NOMO-1 treated with dmso at 0.1 percent for 144 hours (cell line): ENCODE data around the gene DHX34.
"Not testable (repeated sequence)": the region's sequence is repeated elsewhere in the genome, so short reads cannot be mapped to it uniquely, and the experiment has no call there.

Source experiments
- DNase-seq: peaks from one replicate; lab custom pipeline; 2025; ENCODE audit not compliant: unreplicated experiment; lab: John Stamatoyannopoulos, UW

DHX34 gene

DNA sequence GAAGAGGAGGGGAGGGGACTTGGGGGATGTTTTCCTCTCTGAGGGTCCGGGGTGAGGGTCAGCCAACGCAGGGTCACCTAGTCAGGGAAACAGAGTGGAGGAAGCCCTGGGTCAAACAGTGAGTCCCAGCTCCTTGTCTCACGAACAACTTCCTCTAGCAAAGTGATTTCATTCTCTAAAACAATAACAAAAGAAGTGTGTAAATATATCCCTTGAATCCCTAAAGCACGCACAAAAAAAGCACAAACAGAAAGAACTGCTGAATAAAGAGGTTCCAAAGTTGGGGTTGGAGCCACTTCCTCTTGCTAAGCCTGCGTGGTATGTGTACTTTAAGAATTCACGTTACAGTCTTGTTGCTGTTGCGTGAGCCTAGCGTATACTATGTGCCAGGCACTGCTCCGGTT, 18.6 kb upstream of the DHX34 start:
- DNase-seq, result no peak

DNA sequence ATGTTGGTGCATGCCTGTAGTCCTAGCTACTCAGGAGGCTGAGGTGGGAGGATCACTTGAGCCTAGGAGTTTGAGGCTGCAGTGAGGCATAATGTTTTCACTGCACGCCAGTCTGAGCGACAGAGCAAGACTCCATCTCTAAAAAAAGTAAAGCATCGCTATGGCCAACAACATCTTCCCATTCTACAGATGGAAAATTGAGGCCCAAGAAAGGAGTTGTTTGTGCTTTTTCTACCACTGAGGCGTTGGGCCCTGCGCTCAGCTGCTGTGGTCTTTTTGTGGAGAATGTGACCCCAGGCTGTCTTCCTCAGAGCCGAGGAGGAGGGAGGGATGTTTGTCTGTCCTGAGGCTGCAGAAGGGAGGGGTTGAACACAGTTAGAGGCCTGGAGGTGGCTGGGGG, 17.6 kb upstream of the DHX34 start:
- no peak for DNase-seq

DNA sequence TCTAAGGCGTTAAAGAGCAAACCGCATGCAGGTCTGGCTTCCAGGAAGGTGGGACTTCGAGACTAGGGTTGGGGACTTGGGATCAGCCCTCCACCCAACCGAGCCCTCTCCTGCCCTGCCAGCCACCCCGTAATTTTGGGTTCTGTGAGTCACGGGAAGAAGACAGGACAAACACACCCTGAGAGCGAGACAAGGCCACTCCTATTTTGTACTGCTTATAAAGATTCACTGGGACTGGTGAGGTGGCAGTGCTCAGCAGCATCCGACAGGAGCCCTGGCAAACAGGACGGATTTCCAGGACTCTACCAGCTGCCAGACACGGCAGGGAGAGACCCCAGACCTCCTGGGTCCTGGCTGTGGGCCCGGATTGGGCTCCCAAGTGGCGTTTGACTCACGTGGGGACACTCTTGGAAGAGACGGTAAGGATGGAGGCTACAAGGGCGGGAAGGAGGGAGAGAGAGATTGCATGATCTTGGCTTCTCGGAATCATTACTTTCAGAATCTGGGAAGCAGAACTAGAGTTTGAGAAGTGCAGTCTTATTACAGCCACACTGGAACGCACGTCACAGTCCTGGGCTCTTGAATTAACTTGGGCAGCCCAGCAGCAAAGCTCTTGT, 17.1 kb upstream of the DHX34 start, which contains the start of gene C5AR2:
Gene C5AR2, plus strand, starts transcription at position 245 of the 617 bp plus-strand sequence. CDS start 8,625 bp downstream, outside the sequence.
- no peak for DNase-seq

DNA sequence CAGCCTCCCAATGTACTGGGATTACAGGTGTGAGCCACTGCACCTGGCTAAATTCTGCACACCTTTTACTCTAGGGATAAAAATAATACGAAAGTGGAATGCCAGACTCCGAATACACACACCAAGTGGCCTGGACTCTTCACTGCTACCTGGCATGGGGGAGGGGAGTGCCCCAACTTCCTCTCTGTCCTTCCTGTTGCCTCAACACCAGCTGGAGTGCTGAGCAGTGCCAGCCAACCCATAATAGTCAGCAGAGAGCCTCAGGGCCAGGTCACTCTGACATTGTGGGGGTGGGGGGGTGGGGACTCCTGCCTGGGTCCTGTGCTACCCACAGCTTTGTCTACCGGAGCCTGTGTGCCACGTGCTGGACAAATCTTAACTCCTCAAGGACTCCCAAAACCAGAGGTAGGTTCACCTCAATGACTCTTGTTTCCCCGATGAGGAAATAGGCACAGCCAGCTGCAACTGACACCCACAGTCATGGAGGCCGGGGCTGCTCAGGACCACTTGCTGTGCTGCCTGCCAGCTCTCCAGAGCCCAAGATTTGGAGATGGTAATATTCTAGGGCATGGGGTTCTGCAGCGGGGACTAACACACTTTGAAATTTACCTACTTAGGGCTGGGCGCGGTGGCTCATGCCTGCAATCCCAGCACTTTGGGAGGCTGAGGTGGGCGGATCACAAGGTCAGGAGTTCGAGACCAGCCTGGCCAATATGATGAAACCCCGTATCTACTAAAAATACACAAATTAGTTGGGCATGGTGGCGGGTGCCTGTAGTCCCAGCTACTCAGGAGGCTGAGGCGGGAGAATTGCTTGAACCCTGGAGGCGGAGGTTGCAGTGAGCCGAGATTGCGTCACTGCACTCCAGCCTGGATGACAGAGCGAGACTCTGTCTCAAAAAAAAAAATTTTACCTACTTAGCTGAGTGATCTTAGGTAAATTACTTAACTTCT, 12.1 kb upstream of the DHX34 start:
- DNase-seq, result peak; percentile 76

DNA sequence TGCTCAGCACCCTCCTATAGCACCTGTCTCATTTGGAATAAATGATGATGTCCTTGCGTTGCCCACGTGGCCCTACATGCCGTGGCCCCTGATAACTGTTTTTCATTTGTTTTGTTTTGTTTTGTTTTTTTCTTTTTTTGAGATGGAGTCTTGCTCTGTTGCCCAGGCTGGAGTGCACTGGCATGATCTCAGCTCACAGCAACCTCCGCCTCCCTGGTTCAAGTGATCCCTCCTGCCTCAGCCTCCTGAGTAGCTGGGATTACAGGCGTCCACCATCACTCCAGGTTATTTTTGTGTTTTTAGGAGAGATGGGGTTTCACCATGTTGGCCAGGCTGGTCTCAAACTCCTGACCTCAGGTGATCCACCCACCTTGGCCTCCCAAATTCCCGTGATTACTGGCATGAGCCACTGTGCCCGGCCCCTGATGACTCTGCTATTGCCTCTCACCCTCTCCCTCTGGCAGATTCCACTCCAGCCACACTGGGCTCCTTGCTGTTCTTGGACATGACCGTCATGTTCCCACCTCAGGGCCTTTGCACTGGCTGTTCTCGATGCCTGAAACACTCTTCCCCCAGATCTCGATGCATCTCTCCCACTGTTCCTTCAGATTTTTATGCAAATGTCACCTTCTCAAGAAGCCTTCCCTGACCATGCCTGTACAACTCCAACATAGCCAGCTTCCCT, 9.8 kb upstream of the DHX34 start:
- no peak for DNase-seq

DNA sequence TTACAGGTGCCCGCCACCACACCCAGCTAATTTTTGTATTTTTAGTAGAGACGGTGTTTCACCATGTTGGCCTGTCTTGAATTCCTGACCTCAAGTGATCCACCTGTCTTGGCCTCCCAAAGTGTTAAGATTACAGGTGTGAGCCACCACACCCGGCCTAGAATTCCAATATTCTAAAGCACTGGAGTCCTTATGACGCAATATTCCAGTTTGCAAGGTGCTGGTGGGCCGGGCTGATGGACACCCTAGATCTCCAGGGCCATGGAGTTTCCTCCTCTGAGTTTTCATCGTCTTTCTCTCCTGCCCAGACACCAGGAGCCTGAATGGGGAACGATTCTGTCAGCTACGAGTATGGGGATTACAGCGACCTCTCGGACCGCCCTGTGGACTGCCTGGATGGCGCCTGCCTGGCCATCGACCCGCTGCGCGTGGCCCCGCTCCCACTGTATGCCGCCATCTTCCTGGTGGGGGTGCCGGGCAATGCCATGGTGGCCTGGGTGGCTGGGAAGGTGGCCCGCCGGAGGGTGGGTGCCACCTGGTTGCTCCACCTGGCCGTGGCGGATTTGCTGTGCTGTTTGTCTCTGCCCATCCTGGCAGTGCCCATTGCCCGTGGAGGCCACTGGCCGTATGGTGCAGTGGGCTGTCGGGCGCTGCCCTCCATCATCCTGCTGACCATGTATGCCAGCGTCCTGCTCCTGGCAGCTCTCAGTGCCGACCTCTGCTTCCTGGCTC, 8.5 kb upstream of the DHX34 start:
- no peak for DNase-seq

DNA sequence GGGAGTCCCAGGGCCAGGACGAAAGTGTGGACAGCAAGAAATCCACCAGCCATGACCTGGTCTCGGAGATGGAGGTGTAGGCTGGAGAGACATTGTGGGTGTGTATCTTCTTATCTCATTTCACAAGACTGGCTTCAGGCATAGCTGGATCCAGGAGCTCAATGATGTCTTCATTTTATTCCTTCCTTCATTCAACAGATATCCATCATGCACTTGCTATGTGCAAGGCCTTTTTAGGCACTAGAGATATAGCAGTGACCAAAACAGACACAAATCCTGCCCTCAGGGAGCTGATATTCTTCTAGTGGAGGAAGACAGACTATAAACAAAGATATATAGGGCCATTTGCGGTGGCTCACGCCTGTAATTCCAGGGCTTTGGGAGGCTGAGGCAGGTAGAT, 7.4 kb upstream of the DHX34 start:
- DNase-seq, result no peak

DNA sequence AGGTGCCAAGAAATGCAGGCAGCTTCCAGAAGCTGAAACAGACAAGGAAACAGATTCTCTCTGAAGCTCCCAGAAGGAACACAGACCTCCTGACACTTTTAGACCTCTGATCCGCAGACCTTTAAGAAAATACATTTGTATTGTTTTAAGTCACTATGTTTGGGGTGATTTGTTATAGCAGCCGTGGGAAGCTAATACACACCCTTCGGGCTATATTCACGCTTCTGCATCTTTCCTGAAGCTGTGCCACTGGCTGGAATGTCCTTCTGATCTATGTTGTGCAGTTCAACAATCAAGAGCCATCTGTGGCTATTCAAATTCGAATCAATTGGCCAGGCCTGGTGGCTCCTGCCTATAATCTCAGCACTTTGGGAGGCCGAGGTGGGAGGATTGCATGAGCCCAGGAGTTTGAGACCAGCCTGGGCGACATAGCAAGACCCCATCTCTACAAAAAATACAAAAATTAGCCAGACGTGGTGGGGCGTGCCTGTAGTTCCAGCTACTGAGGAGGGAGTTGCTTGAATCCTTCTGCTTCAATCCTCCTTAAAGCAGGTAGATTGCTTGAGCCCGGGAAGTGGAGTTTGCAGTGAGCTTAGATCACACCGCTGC, 5.8 kb upstream of the DHX34 start:
- no peak for DNase-seq

DNA sequence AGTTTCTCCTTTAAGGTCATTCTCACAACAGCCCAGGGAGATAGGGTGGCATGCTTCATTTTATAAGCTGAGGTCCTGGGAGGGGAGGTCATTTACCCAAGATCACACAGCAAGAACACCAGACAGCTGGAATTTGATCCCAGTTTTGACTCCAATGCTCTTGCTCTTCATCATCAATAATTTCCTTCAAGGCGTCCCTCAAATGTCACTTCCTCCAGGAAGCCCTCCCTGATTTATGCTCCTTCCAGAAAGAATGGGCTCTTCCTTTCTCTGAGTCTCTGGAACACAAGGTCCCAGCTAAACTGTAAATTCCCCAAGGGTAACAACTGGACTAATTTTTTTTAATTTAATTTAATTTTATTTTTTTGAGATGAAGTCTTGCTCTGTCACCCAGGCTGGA, 4.7 kb upstream of the DHX34 start:
- no peak for DNase-seq

DNA sequence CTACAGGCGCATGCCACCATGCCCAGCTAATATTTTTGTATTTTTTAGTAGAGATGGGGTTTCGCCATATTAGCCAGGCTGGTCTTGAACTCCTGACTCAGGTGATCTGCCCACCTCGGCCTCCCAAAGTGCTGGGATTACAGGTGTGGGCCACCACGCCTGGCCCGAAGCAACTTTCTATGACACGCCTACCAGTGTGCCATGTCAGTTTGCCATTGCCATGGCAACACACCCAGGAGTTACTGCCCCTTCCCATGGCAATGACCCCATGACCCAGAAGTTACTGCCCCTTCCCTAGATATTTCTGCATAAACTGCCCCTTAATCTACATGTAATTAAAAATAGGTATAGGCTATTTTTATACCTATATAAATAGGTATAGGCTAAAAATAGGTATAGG, 3.1 kb upstream of the DHX34 start:
- not testable (repeated sequence) for DNase-seq

DNA sequence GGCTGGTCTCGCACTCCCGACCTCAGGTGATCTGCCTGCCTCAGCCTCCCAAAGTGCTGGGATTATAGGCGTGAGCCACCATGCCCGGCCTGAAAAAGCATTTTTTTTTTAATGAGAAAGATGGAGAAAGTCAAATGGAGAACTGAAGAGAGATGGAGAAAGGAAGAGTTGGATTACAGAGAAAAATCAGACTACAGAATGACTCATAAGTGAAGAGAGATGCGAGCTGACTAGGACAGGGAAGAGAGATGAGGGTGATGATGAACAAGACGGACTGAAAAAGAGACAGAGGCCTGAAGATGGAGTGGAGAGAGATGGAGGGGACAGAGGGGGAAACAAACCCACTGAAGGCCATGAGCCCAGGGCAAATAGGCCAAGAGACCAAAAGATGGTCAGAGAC, 1.5 kb downstream of the DHX34 start:
- no peak for DNase-seq

DNA sequence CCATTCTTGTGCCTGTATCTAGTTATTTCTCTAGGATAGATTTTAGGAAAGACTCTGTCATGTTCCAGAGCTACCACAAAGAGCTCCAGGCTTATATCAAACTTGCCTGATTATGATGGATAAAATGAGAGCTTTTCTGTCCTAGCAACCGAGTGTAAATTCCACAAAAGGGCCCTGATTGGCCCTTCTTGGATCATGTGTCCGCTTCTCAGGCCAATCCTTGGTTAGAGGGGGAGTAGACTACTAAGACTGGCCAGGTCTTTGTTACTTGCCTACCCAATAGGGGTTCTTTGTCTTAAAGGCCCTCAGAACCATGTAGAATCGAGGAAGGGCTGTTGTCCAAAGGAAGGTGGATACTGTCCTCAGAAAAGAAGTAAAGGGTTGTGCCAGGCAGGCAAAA, 2.4 kb downstream of the DHX34 start:
- no peak for DNase-seq

DNA sequence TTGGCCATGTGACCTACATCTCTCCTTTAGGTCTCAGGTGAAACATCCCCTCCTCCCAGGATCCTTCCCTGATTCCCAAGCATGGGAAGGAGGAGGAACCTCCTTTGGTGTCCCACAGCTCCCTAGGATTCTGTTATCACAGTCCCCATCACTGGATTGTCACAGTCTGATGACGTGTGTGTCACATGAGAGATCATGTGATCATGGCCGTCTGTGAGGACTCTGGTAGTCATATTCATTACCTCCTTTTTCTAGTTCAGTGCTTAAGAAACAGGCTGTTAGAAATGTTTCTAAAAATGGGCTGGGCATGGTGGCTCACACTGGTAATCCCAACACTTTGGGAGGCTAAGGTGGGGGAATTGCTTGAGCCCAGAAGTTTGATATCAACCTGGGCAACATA, 3.0 kb downstream of the DHX34 start:
- no peak for DNase-seq

DNA sequence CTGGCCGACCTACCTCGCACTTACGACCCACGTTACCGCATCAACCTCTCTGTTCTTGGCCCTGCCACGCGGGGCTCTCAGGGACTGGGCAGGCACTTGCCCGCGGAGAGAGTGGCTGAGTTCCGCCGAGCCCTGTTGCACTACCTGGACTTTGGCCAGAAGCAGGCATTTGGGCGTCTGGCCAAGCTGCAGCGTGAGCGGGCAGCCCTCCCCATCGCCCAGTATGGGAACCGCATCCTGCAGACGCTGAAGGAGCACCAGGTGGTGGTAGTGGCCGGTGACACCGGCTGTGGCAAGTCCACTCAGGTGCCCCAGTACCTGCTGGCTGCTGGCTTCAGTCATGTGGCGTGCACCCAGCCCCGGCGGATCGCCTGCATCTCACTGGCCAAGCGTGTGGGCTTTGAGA, 4.2 kb downstream of the DHX34 start:
- DNase-seq, result no peak

DNA sequence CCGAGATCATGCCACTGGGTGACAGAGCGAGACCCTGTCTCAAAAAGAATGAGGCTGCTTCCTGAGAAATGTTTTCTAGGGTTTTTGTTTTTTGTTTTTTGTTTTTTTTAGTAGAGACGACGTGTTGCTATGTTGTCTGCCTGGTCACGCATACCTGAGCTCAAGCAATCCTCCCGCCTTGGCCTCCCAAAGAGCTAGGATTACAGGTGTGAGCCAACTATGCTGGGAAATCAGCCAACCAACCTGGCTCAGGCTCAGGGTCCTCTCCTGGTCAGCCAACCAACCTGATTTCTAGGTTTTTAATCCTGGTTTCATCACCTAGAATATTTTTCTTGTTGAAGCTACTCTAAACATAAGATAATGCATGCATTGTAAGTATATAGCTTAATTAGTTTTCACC, 7.8 kb downstream of the DHX34 start:
- DNase-seq, result no peak

DNA sequence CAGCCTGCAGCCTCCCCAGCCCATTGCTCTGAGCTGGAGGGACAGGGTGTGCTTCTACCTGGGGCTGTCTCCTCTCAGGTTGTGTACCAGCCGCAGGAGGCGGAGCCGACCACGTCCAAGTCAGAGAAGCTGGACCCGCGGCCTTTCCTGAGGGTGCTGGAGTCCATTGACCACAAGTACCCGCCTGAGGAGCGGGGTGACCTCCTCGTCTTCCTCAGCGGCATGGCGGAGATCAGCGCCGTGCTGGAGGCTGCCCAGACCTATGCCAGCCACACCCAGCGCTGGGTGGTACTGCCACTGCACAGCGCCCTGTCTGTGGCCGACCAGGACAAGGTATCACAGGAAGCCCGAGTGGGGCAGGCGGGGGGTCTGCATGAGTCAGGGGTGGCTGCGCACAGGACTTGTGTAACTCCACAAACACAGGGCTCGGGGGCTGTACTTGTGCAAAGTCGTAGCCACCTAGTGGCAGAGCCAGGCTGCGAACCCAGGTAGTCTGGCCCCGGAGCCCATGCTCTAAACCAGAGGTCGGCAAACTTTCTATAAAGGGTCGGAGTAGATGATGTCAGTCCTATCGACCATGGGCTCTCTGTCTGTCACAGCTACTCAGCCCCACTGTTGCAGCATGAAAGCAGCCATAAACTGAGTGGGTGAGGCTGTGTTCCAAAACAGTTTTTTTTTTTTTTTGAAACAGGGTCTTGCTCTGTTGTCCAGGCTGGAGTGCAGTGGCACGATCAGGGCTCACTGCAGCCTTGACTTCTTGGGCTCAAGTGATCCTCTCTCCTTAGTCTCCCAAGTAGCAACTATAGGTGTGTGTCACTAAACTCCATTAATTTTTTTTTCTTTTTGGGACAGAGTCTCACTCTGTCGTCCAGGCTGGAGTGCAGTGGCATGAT, 8.9 kb downstream of the DHX34 start:
- no peak for DNase-seq

DNA sequence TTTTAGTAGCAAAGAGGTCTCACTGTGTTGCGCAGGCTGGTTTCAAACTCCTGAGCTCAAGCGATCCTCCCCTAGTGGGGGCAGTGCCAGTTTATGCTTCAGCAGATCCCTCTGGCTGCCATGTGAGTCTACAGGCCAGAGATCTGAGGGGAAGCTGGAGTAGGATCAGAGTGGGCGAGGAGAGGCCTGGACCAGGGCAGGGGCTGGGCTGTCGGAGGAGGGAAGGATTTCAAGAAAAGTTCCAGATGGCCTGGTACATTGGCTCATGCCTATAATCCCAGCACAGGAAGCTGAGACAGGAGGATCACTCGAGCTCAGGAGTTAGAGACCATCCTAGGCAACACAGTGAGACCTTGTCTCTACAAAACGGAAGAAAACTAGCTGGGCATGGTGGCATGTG, 9.8 kb downstream of the DHX34 start:
- DNase-seq, result no peak

DNA sequence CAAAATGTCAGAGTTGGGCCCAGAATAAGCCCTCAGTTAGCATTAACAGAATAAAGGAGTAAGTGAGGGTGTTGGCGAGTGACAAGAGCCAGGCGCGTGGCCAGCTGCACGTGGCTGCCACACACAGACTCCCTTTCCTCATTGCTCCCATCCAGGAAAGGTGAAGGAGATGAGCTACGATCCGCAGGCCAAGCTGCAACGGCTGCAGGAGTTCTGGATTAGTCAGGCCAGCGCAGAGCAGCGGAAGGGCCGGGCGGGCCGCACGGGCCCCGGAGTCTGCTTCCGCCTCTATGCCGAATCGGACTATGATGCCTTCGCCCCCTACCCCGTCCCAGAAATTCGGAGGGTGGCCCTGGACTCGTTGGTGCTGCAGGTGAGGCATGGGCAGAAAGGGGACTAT, 13.2 kb downstream of the DHX34 start:
- no peak for DNase-seq

DNA sequence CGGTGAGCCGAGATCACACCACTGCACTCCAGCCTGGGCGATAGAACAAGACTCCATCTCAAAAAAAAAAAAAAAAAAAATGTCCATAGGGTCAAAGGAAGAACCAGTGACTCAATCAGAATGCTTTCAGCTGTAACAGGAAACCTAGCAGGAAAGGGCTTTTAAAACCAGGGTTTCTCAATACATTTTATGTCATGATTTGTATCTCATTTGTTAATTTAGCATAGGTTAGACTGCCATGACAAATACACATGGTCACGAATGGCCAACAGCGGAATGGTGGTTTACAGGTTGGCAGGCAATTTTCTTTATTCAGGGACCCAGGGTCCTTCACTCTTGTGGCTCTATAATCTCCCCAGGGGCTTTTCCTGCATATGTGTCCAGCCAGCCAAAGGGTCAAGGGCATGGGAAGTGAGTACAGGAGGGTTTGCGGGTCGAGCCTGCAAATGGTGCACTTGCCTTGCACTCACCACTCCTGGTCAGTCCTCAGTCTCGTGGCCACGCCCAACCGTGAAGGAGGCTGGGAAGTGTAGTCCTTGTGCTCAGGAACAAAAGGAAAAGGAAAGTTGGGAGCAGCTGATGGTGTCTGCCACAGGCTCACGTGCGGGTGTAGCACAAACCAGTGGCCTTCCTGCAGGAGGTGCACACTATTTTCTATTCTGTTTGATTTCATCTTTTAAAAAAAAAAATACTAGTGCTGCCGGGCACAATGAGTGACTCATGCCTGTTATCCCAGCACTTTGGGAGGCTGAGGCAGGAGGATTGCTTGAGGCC, 14.8 kb downstream of the DHX34 start:
- peak; percentile 52 for DNase-seq
